Stimulated activated CD8-positive, alpha-beta memory T cell treated with anti-CD3 and anti-CD28 coated beads, Interleukin-4, amount 100 ng/mL, for 1 hour (primary cell): ENCODE measurements around the gene MAGEF1.

ENCODE experiments used
- DNase-seq, 2 donors: peaks; one replicate each; pipeline ENCODE4 v3.0.0-alpha.2; 2020; ENCODE audit warnings: low read depth in 2 of 2, low spot score in 1 of 2

Gene MAGEF1

GRCh38 chr3:184691397-184692231, 20.2 kb downstream of the MAGEF1 start:
- DNase-seq = no peak

DNA sequence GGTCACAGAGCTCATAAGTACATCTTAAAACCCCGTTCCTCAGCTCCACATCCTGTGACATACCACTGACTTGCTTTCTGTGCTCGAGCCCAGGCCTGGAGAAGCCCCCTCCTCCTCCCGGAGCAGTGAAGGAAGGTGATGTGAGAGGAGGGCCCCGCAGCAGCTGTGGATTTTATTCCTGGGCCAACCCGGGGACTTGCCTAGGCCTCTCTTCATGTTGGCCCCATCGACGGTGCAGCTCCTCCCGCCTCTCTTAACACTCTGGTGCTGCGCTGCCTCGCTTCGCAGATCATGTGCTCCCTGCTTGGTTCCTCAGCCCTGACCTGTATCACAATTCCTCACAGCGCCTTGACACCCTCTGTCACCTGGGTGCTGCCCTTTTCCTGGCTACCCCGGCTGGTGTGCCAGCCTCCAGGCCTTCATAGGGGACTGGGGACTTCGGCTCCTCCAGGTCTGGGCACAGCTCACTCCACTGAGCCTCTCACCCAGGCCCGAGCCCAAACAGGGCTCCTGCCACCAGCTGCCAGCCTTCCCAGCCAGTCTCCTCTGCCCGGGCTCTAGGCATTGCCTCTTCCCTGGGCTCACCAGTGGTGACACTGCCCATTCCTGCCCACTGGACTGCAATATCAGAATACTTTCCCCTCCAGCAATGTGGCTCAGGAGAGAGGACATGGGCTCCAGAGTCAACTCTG, 21.5 kb downstream of the MAGEF1 start:
- DNase-seq = no peak

GRCh38 chr3:184688882-184689271, 23.0 kb downstream of the MAGEF1 start:
- no peak for DNase-seq

DNA sequence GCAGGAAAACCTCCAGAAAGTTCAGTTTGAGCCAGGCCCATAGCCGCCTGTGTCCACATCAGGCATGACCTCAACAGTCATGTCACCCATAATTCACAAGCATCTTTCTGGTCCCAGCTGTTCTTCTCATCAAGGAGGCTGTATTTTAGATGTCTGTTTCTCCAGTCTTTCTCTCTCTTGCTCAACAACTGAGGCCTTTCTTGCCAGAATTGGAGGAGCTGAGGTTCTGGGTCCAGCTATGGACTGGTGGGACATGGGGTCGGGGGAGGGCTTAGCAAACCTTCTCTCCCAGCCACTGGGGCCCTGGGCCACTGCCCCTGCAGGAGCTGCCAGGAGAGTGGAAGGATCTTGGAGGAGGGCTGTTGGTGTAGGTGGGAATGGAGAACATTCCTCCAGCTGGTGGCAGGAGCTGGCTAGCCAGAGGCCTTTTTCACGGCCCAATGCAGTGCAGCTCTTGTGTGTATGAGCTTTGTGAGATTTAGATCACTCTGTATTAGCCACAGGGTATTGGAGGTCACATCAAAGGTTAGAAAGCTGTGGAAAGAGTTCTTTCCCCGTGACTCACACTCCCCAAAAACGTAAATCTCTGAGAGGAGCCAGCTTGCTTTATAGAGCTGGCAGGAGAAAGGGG, 23.5 kb downstream of the MAGEF1 start:
- DNase-seq = no peak

DNA sequence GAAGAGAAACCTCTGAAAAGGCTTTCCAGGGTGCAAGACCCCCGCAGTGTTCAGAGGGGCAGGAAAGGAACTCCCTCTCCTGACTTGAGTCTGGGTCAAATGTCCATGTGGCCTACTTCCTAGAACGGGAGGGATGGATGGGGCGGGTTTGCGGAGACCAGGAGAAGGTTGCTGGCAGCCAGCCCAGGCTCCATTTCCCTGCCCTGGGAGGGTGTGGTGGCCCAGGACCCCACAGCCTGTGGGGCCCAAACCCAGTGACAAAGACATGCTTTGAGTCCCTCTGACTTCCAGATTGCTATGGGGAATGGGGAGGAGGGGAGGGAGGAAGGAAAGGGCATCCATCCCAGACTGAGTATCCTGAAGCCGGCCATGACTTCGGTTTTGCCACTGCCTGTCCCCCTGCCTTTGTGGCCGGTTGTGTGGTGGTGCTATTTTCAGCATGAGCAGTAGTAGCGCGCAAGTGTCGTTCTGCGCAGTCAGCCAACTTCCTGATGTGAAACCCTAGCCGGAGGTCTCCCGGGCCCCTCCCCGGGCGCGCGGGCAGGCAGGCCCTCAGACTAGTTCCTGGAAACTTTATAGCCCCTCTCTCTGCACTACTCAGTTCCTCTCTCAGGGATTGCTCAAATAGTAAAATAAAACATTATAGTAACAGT, 24.4 kb downstream of the MAGEF1 start:
- no peak for DNase-seq

DNA sequence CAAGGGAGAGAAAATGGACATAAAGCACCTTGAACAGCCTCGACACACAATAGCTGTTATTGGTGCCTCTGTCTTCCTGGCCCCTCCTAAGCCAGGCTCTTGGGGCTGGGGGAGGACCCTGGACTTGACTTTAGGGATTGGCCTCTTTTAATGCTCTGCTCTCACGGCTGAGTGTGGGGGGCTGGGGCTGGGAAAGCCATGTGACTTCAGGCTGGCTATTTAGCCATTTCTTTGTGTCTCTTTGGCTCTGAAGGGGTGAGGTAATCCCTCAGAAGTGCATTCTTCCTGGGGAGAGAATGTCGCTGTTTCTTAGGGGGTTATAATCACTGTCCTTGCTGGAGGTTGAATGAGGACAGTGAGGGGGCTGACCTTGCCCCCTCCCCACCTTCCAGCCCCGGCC, 26.2 kb downstream of the MAGEF1 start:
- no peak for DNase-seq

DNA sequence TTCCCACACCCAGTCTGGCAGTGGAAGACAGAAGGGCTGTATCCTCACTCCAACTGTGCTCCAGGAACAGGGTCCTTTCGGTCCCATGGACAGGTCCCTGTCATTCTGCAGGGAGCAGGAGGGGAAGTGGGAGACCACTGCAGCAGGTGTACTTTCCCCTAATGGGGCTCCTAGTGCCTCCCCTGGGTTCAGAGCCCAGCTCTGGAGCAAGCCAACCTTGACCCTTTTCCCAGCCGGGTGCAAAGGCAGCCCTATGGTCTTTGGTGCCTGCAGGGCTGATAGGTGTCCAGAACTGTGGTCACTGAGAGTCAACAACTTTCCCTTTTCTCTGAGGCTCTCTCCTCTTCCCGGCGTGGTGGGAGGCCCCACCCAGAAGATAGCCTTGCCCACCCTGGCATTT, 26.8 kb downstream of the MAGEF1 start:
- no peak for DNase-seq

GRCh38 chr3:184683900-184684560, 27.8 kb downstream of the MAGEF1 start:
- DNase-seq = no peak

DNA sequence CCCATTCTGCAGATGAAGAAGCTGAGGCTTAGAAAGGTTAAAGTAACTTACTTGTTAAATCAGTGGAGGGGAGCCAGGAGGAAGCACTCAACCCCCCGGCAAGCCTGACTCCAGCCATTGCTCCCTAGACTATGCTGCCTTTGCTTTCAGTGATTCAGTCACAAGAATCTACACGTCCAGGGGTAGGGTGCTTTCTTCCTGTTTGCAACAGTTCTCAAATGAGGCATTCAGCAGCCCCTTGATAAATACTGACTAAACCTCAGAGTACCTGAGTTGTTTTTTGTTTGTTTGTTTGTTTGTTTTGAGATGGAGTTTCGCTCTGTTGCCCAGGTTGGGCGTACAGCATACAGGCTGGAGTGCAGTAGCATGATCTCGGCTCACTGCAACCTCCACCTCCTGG, 28.6 kb downstream of the MAGEF1 start:
- DNase-seq = no peak

GRCh38 chr3:184682671-184683070, 29.2 kb downstream of the MAGEF1 start:
- no peak for DNase-seq

- no peak for DNase-seq
These were observed 31.2 kb downstream of the MAGEF1 start for GRCh38 chr3:184680385-184681345.

DNA sequence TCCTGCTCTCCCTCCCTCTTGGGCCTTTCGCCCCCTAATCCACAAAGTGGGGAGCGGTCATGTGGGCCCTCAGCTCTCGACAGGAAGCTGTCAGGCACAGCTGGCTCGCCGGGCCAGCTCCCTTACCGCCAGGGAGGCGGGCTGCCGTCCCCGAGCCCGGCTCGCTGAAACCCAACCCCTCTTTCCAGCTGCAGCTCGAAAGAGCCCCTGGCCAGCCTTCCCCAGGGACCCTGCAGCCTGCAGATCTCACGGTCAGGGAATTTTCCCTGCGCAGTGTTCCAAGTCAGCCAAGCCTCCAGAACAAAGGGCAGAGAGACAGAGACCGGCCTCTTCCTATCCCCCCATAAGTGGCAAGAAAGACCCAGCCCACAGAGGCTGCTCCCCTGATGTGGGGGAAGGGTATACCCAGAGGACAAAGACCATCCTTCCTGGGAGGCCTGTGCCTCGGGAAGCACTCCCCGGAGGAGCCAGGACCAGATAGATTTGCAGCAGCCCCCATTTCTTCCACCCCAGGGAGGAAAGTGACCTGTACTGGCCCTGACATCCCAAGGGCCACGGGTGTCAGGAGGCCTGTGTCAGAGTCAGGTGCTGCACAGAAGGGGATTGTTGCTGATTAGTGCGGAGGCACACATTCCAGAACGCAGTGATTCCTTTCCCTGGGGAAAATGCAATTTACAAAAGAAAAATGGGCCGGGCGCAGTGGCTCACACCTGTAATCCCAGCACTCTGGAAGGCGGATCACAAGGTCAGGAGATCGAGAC, 32.6 kb downstream of the MAGEF1 start:
- DNase-seq = no peak

DNA sequence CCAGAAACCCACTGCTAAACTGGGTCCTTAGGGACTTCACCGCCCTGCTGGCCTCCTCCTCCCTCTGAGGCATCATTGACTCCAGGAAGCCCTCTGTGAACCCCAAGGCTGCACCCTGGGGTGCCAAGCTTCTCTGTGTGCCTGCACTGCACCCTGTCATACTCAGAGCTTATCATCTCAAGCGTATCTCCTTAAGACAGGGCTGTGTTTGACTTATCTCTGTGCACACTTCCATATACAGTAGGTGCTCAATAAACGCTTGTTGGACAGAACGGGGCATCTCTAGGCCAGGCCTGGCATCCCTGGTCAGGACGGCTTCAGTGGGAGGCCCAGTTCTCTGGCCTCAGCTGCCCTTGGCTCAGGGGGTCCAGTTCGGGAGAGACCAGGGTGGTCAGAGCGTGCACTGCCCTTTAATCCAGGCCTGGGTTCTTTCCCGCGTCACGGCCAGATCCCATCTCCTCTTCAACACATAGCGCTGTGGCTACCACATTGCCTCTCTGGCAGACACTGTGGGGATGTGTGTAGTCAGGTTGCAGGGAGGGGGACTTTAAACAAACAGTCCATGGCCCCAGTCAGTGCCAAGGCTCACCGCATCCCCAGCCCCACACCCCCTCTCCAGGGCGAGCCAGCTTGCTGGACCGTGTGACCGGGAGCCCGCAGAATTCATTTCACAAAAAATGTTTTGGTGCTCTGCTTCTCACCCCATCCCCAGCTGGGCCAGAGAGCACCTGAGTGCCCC, 33.4 kb downstream of the MAGEF1 start:
- DNase-seq = no peak

- DNase-seq = no peak
These were observed 34.2 kb downstream of the MAGEF1 start for GRCh38 chr3:184677344-184678316.

DNA sequence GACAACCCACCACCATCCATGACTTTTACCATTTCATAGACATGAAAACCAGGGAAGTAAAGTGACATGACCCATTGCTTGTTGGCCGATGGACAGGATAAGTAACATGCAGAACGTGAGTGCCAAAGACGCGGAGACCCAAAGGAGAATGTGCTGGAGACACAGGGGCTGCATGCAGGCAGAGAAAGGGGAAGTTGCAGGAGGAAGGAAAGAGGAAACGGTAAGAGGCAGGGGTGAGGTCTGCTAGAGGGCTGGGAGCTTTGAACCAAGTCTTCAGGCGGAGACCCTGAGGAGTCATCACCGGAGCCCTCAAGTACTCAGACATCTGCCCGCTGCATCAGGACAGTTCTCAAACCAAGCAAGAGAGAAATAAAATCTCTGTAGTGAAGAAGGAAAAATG, 34.9 kb downstream of the MAGEF1 start:
- DNase-seq = no peak

GRCh38 chr3:184674626-184675025, 37.2 kb downstream of the MAGEF1 start:
- DNase-seq = no peak
